ENCODE measurements around the gene PTPN20. TPM values are rescaled to one million over a fixed set of nuclear protein-coding genes. Genes with fewer than 3 reads are reported as not detected.

PTPN20 gene
- total RNA-seq, 4 donors from 2014 or later = 2.9 TPM; not detected in 3

- H3K4me1 ChIP-seq = no peaks in the 10 kb centered on the region
- DNase-seq = peak in 1 of 3 donors; percentile 43
- H3K4me3 ChIP-seq = no peak overlapping the region
- H3K36me3 ChIP-seq = no peaks in the 10 kb centered on the region
- no peak overlapping the region for H3K27ac ChIP-seq
- TF ChIP-seq, protein P1, sequence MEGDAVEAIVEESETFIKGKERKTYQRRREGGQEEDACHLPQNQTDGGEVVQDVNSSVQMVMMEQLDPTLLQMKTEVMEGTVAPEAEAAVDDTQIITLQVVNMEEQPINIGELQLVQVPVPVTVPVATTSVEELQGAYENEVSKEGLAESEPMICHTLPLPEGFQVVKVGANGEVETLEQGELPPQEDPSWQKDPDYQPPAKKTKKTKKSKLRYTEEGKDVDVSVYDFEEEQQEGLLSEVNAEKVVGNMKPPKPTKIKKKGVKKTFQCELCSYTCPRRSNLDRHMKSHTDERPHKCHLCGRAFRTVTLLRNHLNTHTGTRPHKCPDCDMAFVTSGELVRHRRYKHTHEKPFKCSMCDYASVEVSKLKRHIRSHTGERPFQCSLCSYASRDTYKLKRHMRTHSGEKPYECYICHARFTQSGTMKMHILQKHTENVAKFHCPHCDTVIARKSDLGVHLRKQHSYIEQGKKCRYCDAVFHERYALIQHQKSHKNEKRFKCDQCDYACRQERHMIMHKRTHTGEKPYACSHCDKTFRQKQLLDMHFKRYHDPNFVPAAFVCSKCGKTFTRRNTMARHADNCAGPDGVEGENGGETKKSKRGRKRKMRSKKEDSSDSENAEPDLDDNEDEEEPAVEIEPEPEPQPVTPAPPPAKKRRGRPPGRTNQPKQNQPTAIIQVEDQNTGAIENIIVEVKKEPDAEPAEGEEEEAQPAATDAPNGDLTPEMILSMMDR (IDR thresholded peaks at IDR 0.05) = no peak
- no peak for TF ChIP-seq POLR2A (IDR thresholded peaks at IDR 0.05)
- no peaks in the 10 kb centered on the region for H3K9me3 ChIP-seq
- H3K27me3 ChIP-seq = no peaks in the 10 kb centered on the region
Observed at GRCh38 chr10:47025540-47026300, 114.5 kb downstream of the PTPN20 start.

DNA sequence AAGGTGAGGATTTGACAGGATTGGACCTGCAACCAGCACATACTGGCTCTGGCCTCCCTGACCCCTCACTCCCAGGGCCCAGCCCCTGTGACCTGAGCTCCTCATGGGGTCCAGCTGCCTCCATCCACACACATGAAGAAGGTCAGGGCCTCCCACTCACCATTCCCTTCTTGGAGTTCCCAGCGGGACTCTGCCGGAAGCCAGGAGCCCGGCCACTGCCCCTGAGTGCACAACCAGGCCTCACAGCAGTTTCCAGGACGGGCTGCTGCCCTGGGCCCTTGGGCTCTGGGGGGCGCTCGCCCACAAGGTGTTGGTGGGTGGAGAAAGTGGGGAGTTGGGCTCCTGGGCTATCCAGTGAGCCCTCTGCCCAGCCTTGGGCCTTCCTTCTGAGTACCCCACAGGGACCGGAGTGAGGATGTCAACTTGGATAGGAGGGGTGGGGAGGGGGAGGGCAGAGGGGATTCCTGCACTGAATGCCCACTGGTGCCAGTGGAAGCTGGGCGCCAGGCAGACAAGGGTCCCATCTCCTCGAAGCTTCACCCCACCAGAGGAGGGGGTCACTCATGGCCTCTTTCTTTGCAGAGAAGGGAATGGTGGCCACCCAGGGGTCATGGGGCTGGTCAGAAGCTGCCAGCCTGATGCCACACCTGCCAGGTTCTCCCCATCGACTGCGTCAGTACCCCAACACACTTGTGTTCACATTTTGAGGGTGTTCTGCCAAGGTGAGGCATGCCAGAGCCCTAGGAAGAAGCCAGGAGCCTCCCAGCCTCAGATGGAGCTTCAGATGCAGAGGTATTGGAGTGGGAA lies 115.3 kb downstream of the PTPN20 start:
- Histone ChIP-seq H3K9me3 (no peaks in the 10 kb centered on the region), H3K27me3 (no peaks in the 10 kb centered on the region), H3K4me1 (no peaks in the 10 kb centered on the region), H3K4me3 (no peak overlapping the region), H3K36me3 (no peaks in the 10 kb centered on the region), H3K27ac (no peak overlapping the region)
- TF ChIP-seq, protein P1 (IDR thresholded peaks at IDR 0.05) = no peak
- TF ChIP-seq POLR2A (IDR thresholded peaks at IDR 0.05) = no peak
- peak in 1 of 3 donors; percentile 29 for DNase-seq

DNA sequence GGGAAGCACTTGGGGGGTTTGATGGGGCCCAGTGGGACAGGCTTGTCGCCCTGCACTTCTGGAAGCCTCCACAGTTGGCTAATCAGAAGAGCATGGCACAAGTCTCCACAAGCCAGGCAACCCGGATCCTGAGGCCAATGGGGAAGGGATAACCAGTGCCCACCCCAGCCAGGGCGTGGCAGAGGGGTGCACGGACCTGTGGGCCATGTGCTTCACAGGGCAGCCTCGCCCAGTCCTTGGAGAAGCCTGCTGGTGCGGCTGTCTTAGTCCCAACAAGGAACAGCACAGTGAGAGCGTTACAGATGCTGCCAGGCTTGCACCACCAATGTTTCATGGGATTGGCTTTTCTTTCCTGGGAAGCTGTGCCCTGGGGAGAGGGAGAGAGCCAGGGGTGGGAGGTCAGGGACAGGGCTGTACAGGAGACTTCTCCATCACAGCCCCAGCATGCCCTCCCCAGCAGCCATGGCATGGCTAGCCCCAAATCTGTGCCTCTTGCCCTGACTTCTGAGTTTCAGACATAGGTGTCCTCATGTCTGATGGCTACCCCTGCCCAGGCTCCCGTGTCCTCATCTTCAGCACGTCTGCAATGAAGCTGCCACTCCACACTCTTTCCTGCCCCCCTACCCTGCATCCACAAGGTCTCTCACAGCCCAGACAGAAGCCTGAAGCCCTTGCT lies 116.0 kb downstream of the PTPN20 start:
- Histone ChIP-seq H3K27me3 (no peaks in the 10 kb centered on the region), H3K4me1 (no peaks in the 10 kb centered on the region), H3K27ac (no peak overlapping the region), H3K36me3 (no peaks in the 10 kb centered on the region), H3K9me3 (no peaks in the 10 kb centered on the region), H3K4me3 (no peak overlapping the region)
- peak in 1 of 3 donors; percentile 35 for DNase-seq
- TF ChIP-seq POLR2A (IDR thresholded peaks at IDR 0.05) = no peak
- TF ChIP-seq, protein P1 (IDR thresholded peaks at IDR 0.05) = no peak

GRCh38 chr10:47027784-47028260 lies 116.6 kb downstream of the PTPN20 start:
- Histone ChIP-seq H3K4me1 (no peaks in the 10 kb centered on the region), H3K36me3 (no peaks in the 10 kb centered on the region), H3K27me3 (no peaks in the 10 kb centered on the region), H3K4me3 (no peak overlapping the region), H3K9me3 (no peaks in the 10 kb centered on the region), H3K27ac (no peak overlapping the region)
- TF ChIP-seq POLR2A (IDR thresholded peaks at IDR 0.05) = no peak
- TF ChIP-seq, protein P1 (IDR thresholded peaks at IDR 0.05) = no peak
- peak in 1 of 3 donors; percentile 30 for DNase-seq

- Histone ChIP-seq H3K4me1 (no peaks in the 10 kb centered on the region), H3K27me3 (no peaks in the 10 kb centered on the region), H3K9me3 (no peaks in the 10 kb centered on the region), H3K27ac (no peak overlapping the region), H3K4me3 (no peak overlapping the region), H3K36me3 (no peaks in the 10 kb centered on the region)
- DNase-seq = peak in 1 of 3 donors; percentile 34
- TF ChIP-seq, protein P1 (IDR thresholded peaks at IDR 0.05) = no peak
- no peak for TF ChIP-seq POLR2A (IDR thresholded peaks at IDR 0.05)
Observed at GRCh38 chr10:47028466-47028865, 117.2 kb downstream of the PTPN20 start.

Data from Peyer's patch (tissue), 4 donors.